Nephron (organoid): ENCODE results near the gene NFKB1.

Experiments used
- H3K27ac Mint-ChIP-seq, 3 experiments: 2 replicates each; pipeline ENCODE4 v1.8.0; 2020; ENCODE audit warnings: mixed read lengths in 3 of 3, mild to moderate bottlenecking in 2 of 3, moderate library complexity in 1 of 3
- H3K27me3 Mint-ChIP-seq: 2 replicates; pipeline ENCODE4 v1.8.0; 2021; ENCODE audit warnings: low read depth, mild to moderate bottlenecking, moderate library complexity, mixed read lengths
- H3K36me3 Mint-ChIP-seq: 2 replicates; pipeline ENCODE4 v1.8.0; 2020; ENCODE audit warnings: low read depth, mixed read lengths
- H3K4me1 Mint-ChIP-seq: 2 replicates; pipeline ENCODE4 v1.8.0; 2020; ENCODE audit warnings: mixed read lengths
- H3K4me3 Mint-ChIP-seq, 3 experiments: 2 replicates each; pipeline ENCODE4 v1.8.0; 2020; ENCODE audit warnings: mild to moderate bottlenecking in 3 of 3, mixed read lengths in 3 of 3, moderate library complexity in 2 of 3
- H3K9me3 Mint-ChIP-seq: 2 replicates; pipeline ENCODE4 v1.8.0; 2020; ENCODE audit warnings: mixed read lengths
- TF ChIP-seq, protein P1 (sequence below), 3 experiments: fragments of 200-600 bp; sonication (generic); IDR thresholded peaks; one replicate each; pipeline ENCODE4 v1.5.0; 2021; ENCODE audit warnings: antibody characterized with exemption in 3 of 3; ENCODE audit not compliant: unreplicated experiment in 3 of 3

Gene NFKB1

DNA sequence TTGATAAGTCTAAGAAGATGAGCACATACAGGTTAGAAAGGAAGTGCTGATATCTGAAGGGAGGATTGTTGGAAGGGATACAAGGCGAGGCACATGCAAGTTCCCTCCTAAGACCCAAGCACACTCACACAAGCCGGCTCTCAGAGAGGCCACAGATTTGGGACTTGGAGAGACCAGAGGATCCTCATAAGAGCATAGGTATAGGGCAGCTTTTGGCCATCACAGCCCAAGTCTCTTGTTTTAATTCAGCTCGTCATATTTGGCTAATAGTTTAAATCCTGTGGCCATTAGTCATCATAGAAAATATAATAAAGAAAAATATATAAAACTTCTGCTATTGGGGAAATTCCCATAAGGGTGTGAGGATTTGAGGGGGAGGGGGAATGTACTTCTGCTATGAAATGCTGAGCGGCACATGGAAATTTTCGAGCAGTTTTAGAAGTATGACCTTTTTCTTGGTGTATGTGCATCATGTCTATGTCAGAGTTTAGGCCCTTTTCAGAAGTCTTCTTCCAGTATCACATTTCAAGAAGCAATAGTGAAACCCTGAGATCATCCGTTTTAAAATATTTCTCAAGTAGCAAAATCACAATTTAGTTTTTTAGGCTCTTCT is 97.7 kb downstream of the NFKB1 start:
- Mint-ChIP-seq H3K27ac (peak overlapping the region; percentile 50 to 74 (median 61)), H3K4me3 (peak overlapping the region in 1 of 3 experiments; percentile 18), H3K4me1 (peaks cover 29% of the 10 kb centered on the region), H3K27me3 (no peaks in the 10 kb centered on the region), H3K36me3 (peaks cover 71% of the 10 kb centered on the region), H3K9me3 (no peaks in the 10 kb centered on the region)
- TF ChIP-seq, protein P1, sequence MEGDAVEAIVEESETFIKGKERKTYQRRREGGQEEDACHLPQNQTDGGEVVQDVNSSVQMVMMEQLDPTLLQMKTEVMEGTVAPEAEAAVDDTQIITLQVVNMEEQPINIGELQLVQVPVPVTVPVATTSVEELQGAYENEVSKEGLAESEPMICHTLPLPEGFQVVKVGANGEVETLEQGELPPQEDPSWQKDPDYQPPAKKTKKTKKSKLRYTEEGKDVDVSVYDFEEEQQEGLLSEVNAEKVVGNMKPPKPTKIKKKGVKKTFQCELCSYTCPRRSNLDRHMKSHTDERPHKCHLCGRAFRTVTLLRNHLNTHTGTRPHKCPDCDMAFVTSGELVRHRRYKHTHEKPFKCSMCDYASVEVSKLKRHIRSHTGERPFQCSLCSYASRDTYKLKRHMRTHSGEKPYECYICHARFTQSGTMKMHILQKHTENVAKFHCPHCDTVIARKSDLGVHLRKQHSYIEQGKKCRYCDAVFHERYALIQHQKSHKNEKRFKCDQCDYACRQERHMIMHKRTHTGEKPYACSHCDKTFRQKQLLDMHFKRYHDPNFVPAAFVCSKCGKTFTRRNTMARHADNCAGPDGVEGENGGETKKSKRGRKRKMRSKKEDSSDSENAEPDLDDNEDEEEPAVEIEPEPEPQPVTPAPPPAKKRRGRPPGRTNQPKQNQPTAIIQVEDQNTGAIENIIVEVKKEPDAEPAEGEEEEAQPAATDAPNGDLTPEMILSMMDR (IDR thresholded peaks at IDR 0.05; ENCODE audit: unreplicated experiment in 3 of 3): no peak

DNA sequence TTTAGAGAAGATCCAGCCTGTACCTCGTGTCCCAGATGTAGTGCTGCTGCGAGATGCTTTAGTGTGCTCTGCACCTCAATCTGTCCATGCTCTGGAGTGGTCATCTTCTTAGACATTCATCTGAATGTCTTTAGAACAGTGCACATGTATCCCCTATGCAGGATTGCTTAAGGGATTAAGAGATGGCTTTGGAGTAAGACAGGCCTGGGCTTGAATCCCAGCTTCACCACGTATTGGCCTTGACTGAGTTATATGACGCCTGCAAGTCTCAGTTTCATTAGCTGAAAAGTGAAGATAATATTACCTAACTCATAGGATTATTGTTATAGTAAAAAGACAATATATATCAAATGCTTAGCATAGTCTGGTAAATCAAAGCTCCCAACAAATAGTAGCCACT is 98.3 kb downstream of the NFKB1 start:
- Mint-ChIP-seq H3K4me3 (peak overlapping the region in 1 of 3 experiments; percentile 15), H3K4me1 (peaks cover 29% of the 10 kb centered on the region), H3K27me3 (no peaks in the 10 kb centered on the region), H3K36me3 (peaks cover 71% of the 10 kb centered on the region), H3K9me3 (no peaks in the 10 kb centered on the region), H3K27ac (no peak overlapping the region)
- TF ChIP-seq, protein P1 (IDR thresholded peaks at IDR 0.05; ENCODE audit: unreplicated experiment in 3 of 3): no peak

DNA sequence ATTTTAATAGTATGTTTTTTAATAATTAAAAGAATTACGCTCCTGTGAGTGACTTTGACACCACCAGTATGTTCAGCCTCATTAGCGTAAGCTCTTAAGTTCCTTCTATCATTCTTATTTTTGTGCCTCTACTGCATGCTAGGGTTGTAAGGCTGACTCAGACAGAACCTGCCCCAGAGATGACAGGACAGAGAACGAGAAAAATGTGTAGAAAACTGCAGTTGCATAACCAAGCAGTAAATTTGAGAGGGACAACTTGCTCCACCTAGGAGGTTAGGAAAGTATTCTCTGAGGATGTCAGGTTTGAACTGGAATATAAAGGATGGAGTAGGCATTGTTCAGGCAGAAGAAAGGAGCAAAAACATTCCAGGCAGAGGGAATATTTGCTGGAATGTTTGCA is 98.7 kb downstream of the NFKB1 start:
- Mint-ChIP-seq H3K36me3 (peaks cover 69% of the 10 kb centered on the region), H3K9me3 (no peaks in the 10 kb centered on the region), H3K4me3 (no peak overlapping the region), H3K27me3 (no peaks in the 10 kb centered on the region), H3K27ac (peak overlapping the region; percentile 44 to 80 (median 63)), H3K4me1 (peaks cover 29% of the 10 kb centered on the region)
- TF ChIP-seq, protein P1 (IDR thresholded peaks at IDR 0.05; ENCODE audit: unreplicated experiment in 3 of 3): no peak

DNA sequence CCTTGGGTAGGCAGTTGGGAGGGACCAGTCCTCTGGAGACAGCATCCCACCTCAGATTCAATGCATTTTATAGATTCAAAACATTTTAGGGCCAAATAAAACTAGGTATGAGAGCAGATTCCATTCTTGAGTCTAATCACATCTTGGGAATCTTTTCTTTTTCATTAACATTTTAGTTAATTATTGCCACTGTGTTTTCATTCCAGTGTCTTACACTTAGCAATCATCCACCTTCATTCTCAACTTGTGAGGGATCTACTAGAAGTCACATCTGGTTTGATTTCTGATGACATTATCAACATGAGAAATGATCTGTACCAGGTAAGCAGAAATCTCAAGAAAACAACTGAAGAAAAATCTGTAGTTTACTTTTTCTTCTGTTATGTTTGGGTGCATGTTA is 99.5 kb downstream of the NFKB1 start:
- TF ChIP-seq, protein P1 (IDR thresholded peaks at IDR 0.05; ENCODE audit: unreplicated experiment in 3 of 3): no peak
- H3K4me1 Mint-ChIP-seq: peaks cover 29% of the 10 kb centered on the region

DNA sequence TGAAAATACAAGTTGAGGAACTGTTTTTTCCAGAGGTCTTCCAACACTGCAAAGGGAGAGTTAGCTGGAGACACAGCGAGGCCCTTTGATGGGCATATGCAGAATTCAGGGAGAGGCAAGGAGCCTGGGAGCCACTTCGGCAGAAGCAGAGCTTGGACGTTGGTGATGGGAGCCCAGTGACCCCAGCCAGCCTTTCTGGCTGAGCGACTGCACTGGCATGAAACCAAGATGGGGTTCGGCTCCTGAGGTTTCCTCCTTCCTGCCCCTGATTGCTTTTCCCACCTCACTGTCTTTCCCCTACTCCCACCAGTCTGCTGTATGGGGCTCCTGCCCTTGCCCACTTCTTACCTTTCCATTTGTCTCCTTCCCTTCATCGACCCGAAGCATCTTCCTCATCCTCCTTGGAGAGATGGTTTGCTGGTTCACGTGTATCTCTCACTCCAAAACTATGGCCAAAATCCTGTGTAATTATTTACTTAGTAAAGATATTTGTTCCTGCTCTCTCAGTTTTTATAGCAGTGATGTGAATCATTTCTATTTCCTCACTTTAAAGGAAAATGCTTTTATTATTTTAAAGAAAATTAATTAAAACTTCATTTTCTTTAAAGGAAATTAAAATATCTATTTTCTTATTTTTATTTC is 100.5 kb downstream of the NFKB1 start:
- Mint-ChIP-seq H3K9me3 (no peaks in the 10 kb centered on the region), H3K27me3 (no peaks in the 10 kb centered on the region), H3K36me3 (peaks cover 63% of the 10 kb centered on the region), H3K4me3 (no peak overlapping the region), H3K4me1 (peaks cover 25% of the 10 kb centered on the region), H3K27ac (peak overlapping the region; percentile 41 to 84 (median 63))
- TF ChIP-seq, protein P1 (IDR thresholded peaks at IDR 0.05; ENCODE audit: unreplicated experiment in 3 of 3): no peak

More for the DNA sequence above, 99.5 kb downstream of the NFKB1 start:
- no peaks in the 10 kb centered on the region for H3K9me3 Mint-ChIP-seq
- H3K36me3 Mint-ChIP-seq: peaks cover 67% of the 10 kb centered on the region
- H3K4me3 Mint-ChIP-seq: no peak overlapping the region
- H3K27ac Mint-ChIP-seq: peak overlapping the region in 2 of 3 experiments; percentile 63 to 80
- no peaks in the 10 kb centered on the region for H3K27me3 Mint-ChIP-seq
